A549 treated with Mapracorat at 1 μM for 4 hours (cell line): ENCODE measurements around the gene ZNF582. TPM values are rescaled to one million over a fixed set of nuclear protein-coding genes. Genes with fewer than 3 reads are reported as not detected.

Experiments used
- total RNA-seq: library from RNA; stranded (reverse); fragments of 200-300 nt; extraction: Qiagen RNA extraction; gene quantifications from 5 replicates; pipeline ENCODE4 v1.2.3, GENCODE V29; 2022

The ZNF582 gene
- 0.95 to 1.5 TPM (median 1.3 TPM) in 5 replicates for total RNA-seq

DNA sequence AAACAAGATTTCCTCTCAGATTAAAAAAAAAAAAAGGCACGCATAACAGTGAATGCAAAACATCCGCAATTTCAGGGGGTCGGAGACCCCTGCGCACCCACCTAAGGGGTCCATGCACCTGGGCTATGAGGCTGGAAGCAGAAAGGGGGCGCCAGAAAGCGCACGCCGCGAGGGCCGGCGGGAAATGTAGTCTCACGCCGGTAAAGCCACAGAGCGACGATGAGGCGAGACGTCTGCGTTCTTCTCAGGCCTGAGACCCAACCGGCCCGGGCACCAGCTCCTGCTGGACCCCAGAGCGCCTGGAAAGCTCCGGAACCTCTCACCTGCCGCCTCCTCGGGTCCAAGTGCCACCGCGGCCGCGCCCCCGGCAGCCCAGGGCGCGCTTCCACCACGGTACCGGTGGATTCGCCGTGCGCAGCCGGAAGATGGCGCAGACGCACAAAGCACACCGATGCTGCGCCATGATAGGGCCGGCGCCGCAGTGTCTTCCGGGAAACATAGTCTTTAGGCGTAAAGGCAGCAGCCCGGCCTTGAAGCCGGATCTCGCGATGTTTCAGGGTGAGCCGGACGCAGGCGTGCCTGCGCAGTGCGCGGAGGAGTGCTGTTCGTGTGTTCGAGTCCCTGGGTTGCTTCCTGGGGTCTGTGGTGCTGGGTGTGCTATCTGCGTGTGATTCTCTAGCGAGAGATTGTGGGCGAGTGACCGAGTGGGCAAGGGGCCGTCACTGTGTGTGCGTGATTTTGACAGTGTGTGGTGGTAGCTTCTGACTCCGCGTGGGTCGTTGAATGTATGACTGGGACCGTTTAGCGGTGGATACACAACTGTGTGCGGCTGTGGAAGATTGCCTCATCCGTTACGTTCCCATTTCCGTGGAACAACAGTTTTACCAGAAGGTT is at the start of gene ZNF582:
ZNF582 (minus strand) TSS at position 416 of the 894 bp plus-strand sequence. CDS start 1,782 bp downstream, outside the sequence.

DNA sequence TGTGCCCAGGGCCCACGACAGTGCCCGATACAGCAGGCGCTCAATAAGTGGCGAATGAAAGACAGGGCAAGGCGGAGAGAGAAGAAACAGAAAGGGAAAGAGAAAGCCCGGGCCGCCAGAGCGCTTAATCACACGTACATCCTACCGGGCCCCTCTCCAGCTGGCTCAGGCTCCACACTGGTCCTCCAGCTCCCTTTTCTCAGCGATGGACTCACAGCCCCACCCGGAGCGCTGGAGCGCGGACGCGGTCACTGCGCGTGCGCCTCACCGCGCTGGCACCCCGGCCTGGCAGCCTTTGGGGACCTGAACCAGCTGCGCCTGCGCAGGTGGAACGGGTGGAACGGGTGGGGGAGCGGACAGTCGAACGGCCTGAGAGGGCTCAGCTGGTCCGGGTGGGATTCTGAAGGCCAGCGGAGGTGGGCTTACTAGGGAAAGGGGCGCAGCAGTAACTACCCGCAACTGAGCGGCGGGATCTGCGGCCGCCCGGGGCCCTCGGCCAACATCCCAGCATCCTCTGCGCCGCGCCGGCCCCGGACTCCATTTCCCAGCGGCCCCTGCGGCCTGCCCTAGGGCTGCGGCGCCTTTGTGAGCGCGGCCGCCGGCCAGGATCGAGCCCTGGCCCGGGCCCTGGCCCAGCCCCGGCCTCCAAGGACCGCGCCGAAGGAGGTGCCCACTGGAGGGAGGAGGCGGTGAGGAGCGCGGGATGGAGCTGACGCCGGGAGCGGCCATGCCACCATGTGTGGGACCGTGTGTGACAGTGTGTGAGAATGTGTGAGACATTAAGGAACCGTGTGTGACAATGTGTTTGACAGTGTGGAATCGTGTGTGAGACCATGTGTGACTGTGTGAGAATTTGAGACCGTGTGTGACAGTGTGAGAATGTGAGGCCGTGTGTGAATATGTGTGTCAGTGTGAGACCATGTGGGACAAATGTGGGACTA is 10.7 kb upstream of the ZNF582 start, which contains the start of gene ZNF583:
ZNF583 (plus strand) TSS at position 569 of the 941 bp plus-strand sequence. CDS start 2,783 bp downstream, outside the sequence.

Other genes starting within 250 kb of the ZNF582 start
- not detected in 5 replicates for gene GALP, start 217.5 kb downstream of the ZNF582 start, total RNA-seq
- gene ZSCAN5B, start 195.8 kb downstream of the ZNF582 start, total RNA-seq = not detected in 5 replicates
- gene ZSCAN5C, start 191.3 kb downstream of the ZNF582 start, total RNA-seq = not detected in 5 replicates
- gene EDDM13, start 120.8 kb downstream of the ZNF582 start, total RNA-seq = not detected in 5 replicates
- 6.6 to 11.1 TPM (median 7.6 TPM) in 5 replicates for gene ZSCAN5A, start 78.7 kb downstream of the ZNF582 start, total RNA-seq
- gene ZNF583, start 10.8 kb upstream of the ZNF582 start, total RNA-seq = 1.6 to 3.5 TPM (median 2.3 TPM) in 5 replicates
- gene ZNF667, start 83.8 kb upstream of the ZNF582 start, total RNA-seq = not detected in 5 replicates
- 0.02 to 0.13 TPM in 2 of 5 replicates, not detected in the others for gene ZNF471, start 114.3 kb upstream of the ZNF582 start, total RNA-seq
- gene ZFP28, start 145.4 kb upstream of the ZNF582 start, total RNA-seq = 2.4 to 4.1 TPM (median 3.5 TPM) in 5 replicates
- gene ZNF470, start 173.9 kb upstream of the ZNF582 start, total RNA-seq = 0.96 to 2.4 TPM (median 1.3 TPM) in 5 replicates
- gene ZNF71, start 201.8 kb upstream of the ZNF582 start, total RNA-seq = 9.8 to 12.9 TPM (median 11.6 TPM) in 5 replicates
- gene SMIM17, start 249.6 kb upstream of the ZNF582 start, total RNA-seq = 0.16 to 0.22 TPM in 2 of 5 replicates, not detected in the others